K562 (cell line): ENCODE measurements around the gene HMCN1. TPM values are rescaled to one million over a fixed set of nuclear protein-coding genes. Genes with fewer than 3 reads are reported as not detected.
A peak's percentile ranks its signal among the peaks of the same experiment; 100 is the strongest.

Experiments used
- ATAC-seq: fragments of 200-7000 bp; cut with Tn5 transposase; 3 replicates; pipeline ENCODE4 v1.9.1; 2020; ENCODE audit warnings: moderate library complexity
- BruUV-seq: library from RNA; stranded (reverse); fragments of 400-500 nt; replicated peaks from 2 replicates; lab custom pipeline; 2021; lab: Mats Ljungman, UMichigan
- CTCF ChIA-PET: fragments of 300-600 bp; formaldehyde crosslinking; extraction: SDS; loops from one replicate; lab custom pipeline; 2021; ENCODE audit warnings: low intra/inter-chr PET ratio; lab: Yijun Ruan, JAX
- POLR2A ChIA-PET: fragments of 300-600, 350-650 bp; sonication (Branson Sonifier 250); formaldehyde crosslinking; extraction: SDS; loops from one replicate; lab custom pipeline; 2021; ENCODE audit warnings: antibody characterized with exemption, inconsistent platforms; lab: Yijun Ruan, JAX
- DNase-seq, 4 experiments: peaks; one replicate each; pipeline versions ENCODE4 v3.0.0 to v3.0.0-alpha.2; 2011 to 2018; ENCODE audit warnings: low spot score in 3 of 4, mixed read lengths in 3 of 4; ENCODE audit errors: extremely low read depth in 1 of 4
- FAIRE-seq: peaks from 2 replicates; lab custom pipeline; 2011; peaks lifted over from hg19 to GRCh38; lab: Jason Lieb, UNC
- H2AFZ ChIP-seq: 2 replicates; pipeline ENCODE4 v1.6.0; 2011; ENCODE audit warnings: low read depth, low read length, control low read depth, inconsistent platforms
- H3K27ac ChIP-seq: fragments of 200-600 bp; 3 replicates; pipeline ENCODE4 v1.8.0; 2011; ENCODE audit warnings: low read depth, mild to moderate bottlenecking, control low read depth, inconsistent platforms, low read length, moderate library complexity, mixed read lengths; ENCODE audit errors: extremely low read depth
- H3K27me3 ChIP-seq, 2 experiments: fragments of 300-600 bp in 1 of 2; 2 replicates in 1 of 2; 3 replicates in 1 of 2; pipeline versions ENCODE4 v1.6.0 to v1.8.0; 2011; ENCODE audit warnings: inconsistent platforms in 2 of 2, low read length in 2 of 2, mild to moderate bottlenecking in 1 of 2, mixed read lengths in 1 of 2, moderate library complexity in 1 of 2; ENCODE audit not compliant: control insufficient read depth in 2 of 2, insufficient read depth in 2 of 2
- H3K36me3 ChIP-seq: fragments of 300-600 bp; 3 replicates; pipeline ENCODE4 v1.8.0; 2011; ENCODE audit warnings: mild to moderate bottlenecking, low read length, inconsistent platforms; ENCODE audit not compliant: control insufficient read depth, insufficient read depth
- H3K4me1 ChIP-seq, 2 experiments: fragments of 200-600 bp in 1 of 2; replicated peaks in 1 of 2; 2 replicates in 1 of 2; 3 replicates in 1 of 2; pipeline versions ENCODE4 v1.5.1 to v1.8.0; 2011; ENCODE audit warnings: inconsistent platforms in 2 of 2, low read length in 2 of 2, mild to moderate bottlenecking in 1 of 2, mixed read lengths in 1 of 2, moderate library complexity in 1 of 2; ENCODE audit not compliant: control insufficient read depth in 2 of 2, insufficient read depth in 2 of 2
- H3K4me2 ChIP-seq: 2 replicates; pipeline ENCODE4 v1.6.1; 2011; ENCODE audit warnings: low read length, control low read depth, inconsistent platforms, mixed read lengths; ENCODE audit not compliant: insufficient read depth
- H3K4me3 ChIP-seq: fragments of 200-600 bp; sonication (generic), shearing (Covaris generic); 2 replicates; pipeline ENCODE4 v1.5.1; 2016; ENCODE audit warnings: control low read depth, inconsistent platforms
- H3K79me2 ChIP-seq: fragments of 200-600 bp; 3 replicates; pipeline ENCODE4 v1.8.0; 2011; ENCODE audit warnings: low read length, inconsistent platforms; ENCODE audit not compliant: control insufficient read depth, insufficient read depth
- H3K9ac ChIP-seq, 2 experiments: 2 replicates each; pipeline versions ENCODE4 v1.6.0 to v1.6.1; 2011; ENCODE audit warnings: low read depth in 2 of 2, low read length in 2 of 2, control low read depth in 1 of 2, inconsistent platforms in 1 of 2, mild to moderate bottlenecking in 1 of 2, mixed read lengths in 1 of 2; ENCODE audit not compliant: insufficient read depth in 1 of 2
- H3K9me1 ChIP-seq: one replicate; pipeline ENCODE4 v1.6.0; 2011; ENCODE audit warnings: inconsistent platforms, mild to moderate bottlenecking, low read length, moderate library complexity; ENCODE audit not compliant: control insufficient read depth, insufficient read depth
- H3K9me3 ChIP-seq: replicated peaks from 2 replicates; pipeline ENCODE4 v1.5.1; 2011; ENCODE audit warnings: low read depth, low read length, inconsistent platforms; ENCODE audit not compliant: control insufficient read depth, insufficient read depth
- H4K20me1 ChIP-seq: replicated peaks from 2 replicates; pipeline ENCODE4 v1.6.1; 2011; ENCODE audit warnings: low read length, inconsistent platforms, mixed read lengths; ENCODE audit not compliant: control insufficient read depth, insufficient read depth
- ARNT ChIP-seq, 2 experiments: fragments of 450-650 bp; IDR thresholded peaks; 2 replicates each; pipeline ENCODE4 v1.6.1; 2016; ENCODE audit warnings: mild to moderate bottlenecking in 1 of 2
- CBX2 ChIP-seq: fragments of 200-600 bp; sonication (generic); IDR thresholded peaks from one replicate; pipeline ENCODE4 v1.6.1; 2012; ENCODE audit warnings: mild to moderate bottlenecking, low read length, inconsistent platforms; ENCODE audit not compliant: insufficient read depth, poor library complexity, severe bottlenecking
- ETS2 ChIP-seq: IDR thresholded peaks from 2 replicates; pipeline ENCODE4 v1.6.1; 2016; ENCODE audit warnings: borderline replicate concordance, missing genetic modification characterization, mild to moderate bottlenecking, moderate library complexity, missing compliant biosample characterization; ENCODE audit not compliant: poor library complexity, severe bottlenecking
- ETV5 ChIP-seq: sonication (generic); formaldehyde crosslinking; IDR thresholded peaks from 2 replicates; pipeline ENCODE4 v1.4.0; 2020; ENCODE audit warnings: low read depth, mild to moderate bottlenecking, missing genetic modification reagents
- KDM4B ChIP-seq, 2 experiments: fragments of 450-650 bp in 1 of 2; sonication (generic) in 1 of 2; IDR thresholded peaks; 2 replicates each; pipeline ENCODE4 v1.6.1; 2016 to 2017; ENCODE audit warnings: borderline replicate concordance in 2 of 2, antibody characterized with exemption in 1 of 2, low read depth in 1 of 2, mild to moderate bottlenecking in 1 of 2
- PHB2 ChIP-seq: fragments of 450-650 bp; IDR thresholded peaks from 2 replicates; pipeline ENCODE4 v1.6.1; 2017; ENCODE audit warnings: low read depth
- RNF2 ChIP-seq: sonication (generic); IDR thresholded peaks from 2 replicates; pipeline ENCODE4 v1.6.1; 2016
- SMAD3 ChIP-seq: fragments of 450-650 bp; formaldehyde crosslinking; conservative IDR thresholded peaks from 2 replicates; pipeline ENCODE4 v1.4.0; 2020; ENCODE audit warnings: mild to moderate bottlenecking
- SRF ChIP-seq, 2 experiments: fragments of 250-450, 450-650 bp in 1 of 2; sonication (Bioruptor Pico) in 1 of 2; sonication (generic) in 1 of 2; formaldehyde crosslinking; IDR thresholded peaks; 2 replicates each; pipeline versions ENCODE4 v1.5.0 to v1.5.1; 2020 to 2022; ENCODE audit warnings: mild to moderate bottlenecking in 1 of 2, missing genetic modification reagents in 1 of 2
- ZBTB7A ChIP-seq: IDR thresholded peaks from 2 replicates; pipeline ENCODE4 v1.6.1; 2011; ENCODE audit warnings: low read depth, mild to moderate bottlenecking, low read length, moderate library complexity, borderline replicate concordance; ENCODE audit not compliant: control insufficient read depth
- WGBS: fragments of 100-300 bp; shearing (Covaris generic); methylation state at CpG from one replicate; pipeline ENCODE4 v1.1.6; 2016; ENCODE audit warnings: low coverage, mixed read lengths; ENCODE audit not compliant: insufficient coverage; ENCODE audit errors: missing lambda C conversion rate; 5-methylcytosine and 5-hydroxymethylcytosine counted together
- in situ Hi-C: fragments of 300-500 bp; cut with MboI; formaldehyde crosslinking; loops from 4 replicates; pipeline ENCODE4 v1.15.0; 2018; ENCODE audit warnings: inconsistent platforms, mixed read lengths
- intact Hi-C: fragments of 100-400 bp; cut with micrococcal nuclease; formaldehyde crosslinking; loops from 2 replicates; pipeline ENCODE4 v1.14.2; 2022
- polyA plus RNA-seq, 8 experiments: library from polyadenylated mRNA; depleted of rRNA in 4 of 8; stranded (reverse) in 5 of 8; unstranded in 3 of 8; fragments of >200 nt; fragmentation: Nextera tagmentation in 2 of 8; fragmentation: Illumina TruSeq in 1 of 8; extraction: Ambion mirVana in 2 of 8; extraction: Trizol in 1 of 8; gene quantifications; 2 replicates each; pipeline versions ENCODE4 v1.2.1 to v1.2.3, GENCODE V29; 2011 to 2014; ENCODE audit warnings: inconsistent platforms in 1 of 8, missing spikeins in 1 of 8
- total RNA-seq, 7 experiments: library from RNA; depleted of rRNA in 6 of 7; stranded (reverse); fragments of >200 nt in 6 of 7; fragmentation: Illumina TruSeq in 2 of 7; extraction: Trizol in 2 of 7; gene quantifications; 2 replicates each; pipeline versions ENCODE4 v1.2.1 to v1.2.3, GENCODE V29; 2011 to 2021; ENCODE audit warnings: low replicate concordance in 1 of 7
- TF ChIP-seq, protein P1 (sequence below): sonication (generic); formaldehyde crosslinking; IDR thresholded peaks from 2 replicates; pipeline ENCODE4 v1.5.0; 2020; ENCODE audit warnings: missing genetic modification reagents

The HMCN1 gene
- total and polyA plus RNA-seq, 9 of the 15 experiments (the other 6 are each of a cell fraction or from before 2014, with no cell fraction given), result 0.07 to 0.36 (median 0.21) TPM

- in situ Hi-C loops, result no loop called here
- CTCF ChIA-PET, result no interaction called here
- no peak for TF ChIP-seq ETV5 (CRISPR knock-in tag)
- TF ChIP-seq ARNT (IDR thresholded peaks at IDR 0.05), result no peak
- TF ChIP-seq SMAD3 (CRISPR knock-in tag), result no peak
- no peak for TF ChIP-seq RNF2
- TF ChIP-seq SRF (CRISPR knock-in tag; IDR thresholded peaks at IDR 0.05), result no peak
- no peak for TF ChIP-seq KDM4B (IDR thresholded peaks at IDR 0.05; ENCODE audit: borderline replicate concordance in 2 of 2, low read depth in 1 of 2)
- no peak for TF ChIP-seq ZBTB7A
- no peaks in the 10 kb centered on the region for H3K9me1 ChIP-seq
- no peak overlapping the region for H3K4me3 ChIP-seq
- H3K36me3 ChIP-seq, result no peaks in the 10 kb centered on the region
- no peak overlapping the region for H3K27ac ChIP-seq
- intact Hi-C loops, result no loop called here
- H3K4me1 ChIP-seq, result no peaks in the 10 kb centered on the region
- no TSS peak for BruUV-seq
- ATAC-seq (no peak), FAIRE-seq (no peak), DNase-seq (no peak)
- H2AFZ ChIP-seq, result 0 out of 2 replicates have a peak overlapping the region, but pooled peaks have one; percentile 4
- H3K9me3 ChIP-seq, result no peaks in the 10 kb centered on the region
- H3K9ac ChIP-seq, result no peak overlapping the region
- WGBS, result 0% methylated on average over 1 of the region's 1 CpG
- H3K79me2 ChIP-seq, result no peaks in the 10 kb centered on the region
- POLR2A ChIA-PET, result no interaction called here
- H4K20me1 ChIP-seq, result no peaks in the 10 kb centered on the region
- no peak overlapping the region for H3K4me2 ChIP-seq
- no peaks in the 10 kb centered on the region for H3K27me3 ChIP-seq
Measured at GRCh38 chr1:185929776-185930175, 195.6 kb downstream of the HMCN1 start.

DNA sequence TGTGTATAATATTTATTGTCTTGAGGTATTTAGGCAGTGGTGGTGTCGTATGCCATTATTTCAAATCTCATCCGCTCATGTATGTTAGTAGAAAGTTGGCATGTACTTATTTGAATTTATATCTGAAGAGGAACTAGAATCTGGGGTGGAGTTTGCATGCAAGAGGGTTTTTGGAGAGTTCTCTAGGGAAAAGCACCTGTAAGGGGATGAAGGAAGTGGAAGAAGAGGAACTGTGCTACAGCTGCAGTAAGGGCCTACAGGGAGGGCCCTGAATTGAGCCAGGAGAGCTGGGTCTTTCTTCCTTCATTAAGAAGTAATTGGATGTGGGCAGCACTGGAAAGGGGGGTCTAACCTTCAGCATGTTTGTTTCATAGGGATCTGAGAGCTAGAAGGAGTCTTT lies 197.2 kb downstream of the HMCN1 start:
- no peaks in the 10 kb centered on the region for H3K27me3 ChIP-seq
- TF ChIP-seq CBX2, result no peak
- no peak for TF ChIP-seq ETS2 (tag)
- TF ChIP-seq, protein P1, sequence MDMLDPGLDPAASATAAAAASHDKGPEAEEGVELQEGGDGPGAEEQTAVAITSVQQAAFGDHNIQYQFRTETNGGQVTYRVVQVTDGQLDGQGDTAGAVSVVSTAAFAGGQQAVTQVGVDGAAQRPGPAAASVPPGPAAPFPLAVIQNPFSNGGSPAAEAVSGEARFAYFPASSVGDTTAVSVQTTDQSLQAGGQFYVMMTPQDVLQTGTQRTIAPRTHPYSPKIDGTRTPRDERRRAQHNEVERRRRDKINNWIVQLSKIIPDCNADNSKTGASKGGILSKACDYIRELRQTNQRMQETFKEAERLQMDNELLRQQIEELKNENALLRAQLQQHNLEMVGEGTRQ (CRISPR knock-in tag), result no peak
- TF ChIP-seq PHB2, result no peak
- DNase-seq (no peak), FAIRE-seq (no peak), ATAC-seq (no peak)
- no peak overlapping the region for H3K4me2 ChIP-seq
- no peaks in the 10 kb centered on the region for H3K9me1 ChIP-seq
- H3K36me3 ChIP-seq, result no peaks in the 10 kb centered on the region
- H3K79me2 ChIP-seq, result no peaks in the 10 kb centered on the region
- WGBS, result 31% methylated on average over 2 of the region's 2 CpGs
- intact Hi-C loops (no loop called here), in situ Hi-C loops (no loop called here)
- H3K9ac ChIP-seq, result no peak overlapping the region
- H2AFZ ChIP-seq, result no peak overlapping the region
- H3K4me1 ChIP-seq, result no peaks in the 10 kb centered on the region
- no peak overlapping the region for H3K4me3 ChIP-seq
- H3K27ac ChIP-seq, result no peak overlapping the region
- BruUV-seq, result no TSS peak
- POLR2A ChIA-PET, result no interaction called here
- CTCF ChIA-PET, result no interaction called here
- H4K20me1 ChIP-seq, result no peaks in the 10 kb centered on the region
- H3K9me3 ChIP-seq, result no peaks in the 10 kb centered on the region
